H9 (cell line): ENCODE data around the gene CCDC27. TPM values are rescaled to one million over a fixed set of nuclear protein-coding genes. Genes with fewer than 3 reads are reported as not detected.

Source experiments
- DNase-seq: peaks from one replicate; pipeline ENCODE4 v3.0.0-alpha.2; 2017
- H2AFZ ChIP-seq: one replicate; pipeline ENCODE4 v1.6.1; 2013; ENCODE audit warnings: mild to moderate bottlenecking, low read length, control low read depth, moderate library complexity
- H2AK5ac ChIP-seq: 2 replicates; pipeline ENCODE4 v1.6.1; 2013; ENCODE audit warnings: low read length, control low read depth, mixed read lengths; ENCODE audit not compliant: insufficient read length
- H2BK120ac ChIP-seq: one replicate; pipeline ENCODE4 v1.6.1; 2013; ENCODE audit warnings: low read depth, mild to moderate bottlenecking, low read length, control low read depth, inconsistent platforms; ENCODE audit not compliant: poor library complexity, severe bottlenecking
- H2BK12ac ChIP-seq: 2 replicates; pipeline ENCODE4 v1.6.1; 2013; ENCODE audit warnings: low read length, control low read depth, mixed read lengths, low read depth; ENCODE audit not compliant: insufficient read length
- H2BK15ac ChIP-seq: 2 replicates; pipeline ENCODE4 v1.6.1; 2013; ENCODE audit warnings: low read depth, low read length, control low read depth
- H2BK20ac ChIP-seq: one replicate; pipeline ENCODE4 v1.6.1; 2013; ENCODE audit warnings: low read depth, mild to moderate bottlenecking, low read length, control low read depth, inconsistent platforms; ENCODE audit not compliant: poor library complexity, severe bottlenecking
- H2BK5ac ChIP-seq: 2 replicates; pipeline ENCODE4 v1.6.1; 2013; ENCODE audit warnings: low read length, control low read depth, mixed read lengths; ENCODE audit not compliant: insufficient read length
- H3K14ac ChIP-seq: 2 replicates; pipeline ENCODE4 v1.6.1; 2013; ENCODE audit warnings: low read length, control low read depth; ENCODE audit not compliant: insufficient read depth
- H3K18ac ChIP-seq: 2 replicates; pipeline ENCODE4 v1.6.1; 2013; ENCODE audit warnings: low read depth, mild to moderate bottlenecking, mixed read lengths, low read length, control low read depth; ENCODE audit not compliant: insufficient read length
- H3K23ac ChIP-seq: 2 replicates; pipeline ENCODE4 v1.6.1; 2013; ENCODE audit warnings: low read length, control low read depth, mixed read lengths, low read depth; ENCODE audit not compliant: insufficient read length
- H3K23me2 ChIP-seq: 2 replicates; pipeline ENCODE4 v1.6.1; 2013; ENCODE audit warnings: low read depth, mild to moderate bottlenecking, mixed read lengths, low read length, control low read depth; ENCODE audit not compliant: insufficient read length, poor library complexity, severe bottlenecking
- H3K27ac ChIP-seq: 2 replicates; pipeline ENCODE4 v1.5.1; 2013; ENCODE audit warnings: low read length, control low read depth, mixed read lengths, low read depth; ENCODE audit not compliant: insufficient read length
- H3K27me3 ChIP-seq: 2 replicates; pipeline ENCODE4 v1.6.1; 2013; ENCODE audit warnings: low read length, control low read depth, inconsistent platforms; ENCODE audit not compliant: insufficient read depth
- H3K4ac ChIP-seq: 2 replicates; pipeline ENCODE4 v1.6.1; 2013; ENCODE audit warnings: low read depth, mild to moderate bottlenecking, control low read depth, inconsistent platforms, low read length, moderate library complexity
- H3K4me1 ChIP-seq: 2 replicates; pipeline ENCODE4 v1.6.1; 2013; ENCODE audit warnings: low read length, control low read depth, inconsistent platforms; ENCODE audit not compliant: insufficient read depth
- H3K4me2 ChIP-seq: 2 replicates; pipeline ENCODE4 v1.6.1; 2013; ENCODE audit warnings: low read length, control low read depth, mixed read lengths; ENCODE audit not compliant: insufficient read length, insufficient read depth
- H3K56ac ChIP-seq: 2 replicates; pipeline ENCODE4 v1.6.1; 2013; ENCODE audit warnings: low read depth, mild to moderate bottlenecking, mixed read lengths, low read length, control low read depth; ENCODE audit not compliant: insufficient read length
- H3K79me1 ChIP-seq: 2 replicates; pipeline ENCODE4 v1.6.1; 2013; ENCODE audit warnings: low read depth, mild to moderate bottlenecking, moderate library complexity, low read length, control low read depth, inconsistent platforms; ENCODE audit not compliant: insufficient read depth, poor library complexity, severe bottlenecking
- H3K79me2 ChIP-seq: 2 replicates; pipeline ENCODE4 v1.6.1; 2013; ENCODE audit warnings: low read length, control low read depth, inconsistent platforms; ENCODE audit not compliant: insufficient read depth
- H3K9ac ChIP-seq: 2 replicates; pipeline ENCODE4 v1.6.1; 2013; ENCODE audit warnings: low read length, control low read depth, mixed read lengths; ENCODE audit not compliant: insufficient read length; ENCODE audit errors: extremely low read depth
- H3K9me3 ChIP-seq: one replicate; pipeline ENCODE4 v1.6.1; 2013; ENCODE audit warnings: low read depth, low read length, inconsistent platforms; ENCODE audit not compliant: control insufficient read depth
- H3T11ph ChIP-seq: one replicate; pipeline ENCODE4 v1.6.1; 2013; ENCODE audit warnings: mild to moderate bottlenecking, low read length, control low read depth, inconsistent platforms
- H4K20me1 ChIP-seq: one replicate; pipeline ENCODE4 v1.6.1; 2013; ENCODE audit not compliant: control insufficient read depth, insufficient read length, insufficient read depth
- H4K5ac ChIP-seq: 2 replicates; pipeline ENCODE4 v1.6.1; 2013; ENCODE audit warnings: low read depth, mild to moderate bottlenecking, mixed read lengths, low read length, control low read depth; ENCODE audit not compliant: insufficient read length
- H4K8ac ChIP-seq: replicated peaks from 2 replicates; pipeline ENCODE4 v1.6.1; 2013; ENCODE audit warnings: low read length, control low read depth, mixed read lengths, low read depth; ENCODE audit not compliant: insufficient read length
- H4K91ac ChIP-seq: 2 replicates; pipeline ENCODE4 v1.6.1; 2013; ENCODE audit warnings: low read depth, mild to moderate bottlenecking, moderate library complexity, mixed read lengths, low read length, control low read depth; ENCODE audit not compliant: insufficient read length
- H3K27ac Mint-ChIP-seq, 3 experiments: 2 replicates in 2 of 3; 3 replicates in 1 of 3; pipeline ENCODE4 v1.8.0; 2020 to 2021; ENCODE audit warnings: mixed read lengths in 3 of 3, mild to moderate bottlenecking in 1 of 3, moderate library complexity in 1 of 3
- H3K27me3 Mint-ChIP-seq: 2 replicates; pipeline ENCODE4 v1.8.0; 2021; ENCODE audit warnings: low read depth, mild to moderate bottlenecking, moderate library complexity, mixed read lengths
- H3K36me3 Mint-ChIP-seq, 3 experiments: 2 replicates in 2 of 3; 3 replicates in 1 of 3; pipeline ENCODE4 v1.8.0; 2020 to 2021; ENCODE audit warnings: low read depth in 3 of 3, mixed read lengths in 3 of 3; ENCODE audit not compliant: insufficient read depth in 1 of 3
- H3K4me1 Mint-ChIP-seq, 2 experiments: 2 replicates each; pipeline ENCODE4 v1.8.0; 2020; ENCODE audit warnings: mixed read lengths in 2 of 2
- H3K4me3 Mint-ChIP-seq, 2 experiments: 2 replicates in 1 of 2; 3 replicates in 1 of 2; pipeline ENCODE4 v1.8.0; 2020 to 2021; ENCODE audit warnings: mild to moderate bottlenecking in 2 of 2, mixed read lengths in 2 of 2, moderate library complexity in 1 of 2
- H3K9me3 Mint-ChIP-seq, 2 experiments: 2 replicates in 1 of 2; 3 replicates in 1 of 2; pipeline ENCODE4 v1.8.0; 2020; ENCODE audit warnings: mild to moderate bottlenecking in 2 of 2, mixed read lengths in 2 of 2, moderate library complexity in 1 of 2
- CTCF ChIP-seq: fragments of 200-600 bp; sonication (generic); conservative IDR thresholded peaks from 3 replicates; pipeline ENCODE4 v1.8.0; 2021; ENCODE audit warnings: antibody characterized with exemption, mild to moderate bottlenecking
- WGBS: extraction: QIAGEN DNeasy Blood & Tissue Kit; methylation state at CpG from one replicate; pipeline ENCODE4 v1.1.7; 2013; ENCODE audit warnings: missing lambda C conversion rate, low lambda C conversion rate, mixed read lengths; ENCODE audit not compliant: insufficient read length; ENCODE audit errors: extremely low coverage; 5-methylcytosine and 5-hydroxymethylcytosine counted together
- total RNA-seq: library from RNA; stranded (reverse); gene quantifications from 2 replicates; pipeline ENCODE4 v1.2.1, GENCODE V29; 2021

Gene CCDC27
- total RNA-seq, 1 experiment from 2014 or later, result not detected

- no peaks in the 10 kb centered on the region for H3K23me2 ChIP-seq
- Mint-ChIP-seq H3K36me3 (peaks cover 43 to 52% (median 51%) of the 10 kb centered on the region in 3 experiments), H3K27ac (peak overlapping the region in 1 of 3 experiments; percentile 7; a peak in 1 of 7 replicates), H3K4me1 (peaks cover 10 to 14% of the 10 kb centered on the region in 2 experiments), H3K9me3 (no peaks in the 10 kb centered on the region), H3K4me3 (no peak overlapping the region), H3K27me3 (0 out of 2 replicates have a peak, but pooled peaks cover 1% of the 10 kb centered on the region)
- no peak overlapping the region for H3K4ac ChIP-seq
- H3K23ac ChIP-seq, result no peak overlapping the region
- no peak overlapping the region for H2BK12ac ChIP-seq
- DNase-seq, result peak; percentile 30
- no peak overlapping the region for H3K18ac ChIP-seq
- no peak overlapping the region for H3K27ac ChIP-seq
- no peak overlapping the region for H2AFZ ChIP-seq
- H2BK20ac ChIP-seq, result no peak overlapping the region
- H3K9me3 ChIP-seq, result no peaks in the 10 kb centered on the region
- no peaks in the 10 kb centered on the region for H3K27me3 ChIP-seq
- H3K4me2 ChIP-seq, result no peak overlapping the region
- H3K4me1 ChIP-seq, result no peaks in the 10 kb centered on the region
- H2BK5ac ChIP-seq, result no peak overlapping the region
- H2BK15ac ChIP-seq, result no peak overlapping the region
- no peak overlapping the region for H4K5ac ChIP-seq
- H4K8ac ChIP-seq, result no peak overlapping the region
- H3K56ac ChIP-seq, result no peak overlapping the region
- no peak overlapping the region for H3T11ph ChIP-seq
- no peak overlapping the region for H4K91ac ChIP-seq
- H3K14ac ChIP-seq, result no peak overlapping the region
- no peak for TF ChIP-seq CTCF
- no peak overlapping the region for H2BK120ac ChIP-seq
- H3K79me2 ChIP-seq, result no peaks in the 10 kb centered on the region
- no peak overlapping the region for H2AK5ac ChIP-seq
- no peaks in the 10 kb centered on the region for H3K79me1 ChIP-seq
- H3K9ac ChIP-seq, result no peak overlapping the region
- no peaks in the 10 kb centered on the region for H4K20me1 ChIP-seq
- WGBS, result no CpG with 5 or more reads among the region's 23 CpGs
Observed at GRCh38 chr1:3779265-3779911, 27.1 kb downstream of the CCDC27 start.
